ENCODE results near the gene CBX6. TPM values are rescaled to one million over a fixed set of nuclear protein-coding genes. Genes with fewer than 3 reads are reported as not detected.

Gene CBX6
- total RNA-seq, 1 donor from 2014 or later = 159 TPM

- H3K4me1 ChIP-seq = peaks cover 0 to under 1% of the 10 kb centered on the region in 2 donors
- intact Hi-C loops (cut with DNase I) = no loop called here
- H3K27me3 ChIP-seq = no peaks in the 10 kb centered on the region
- no peak for DNase-seq (ENCODE audit: low spot score in 2 of 2)
- no peaks in the 10 kb centered on the region for H3K36me3 ChIP-seq
- no peak for TF ChIP-seq CTCF (IDR thresholded peaks at IDR 0.05)
- no peak overlapping the region for H3K27ac ChIP-seq
- H3K9me3 ChIP-seq = no peaks in the 10 kb centered on the region
- no peak overlapping the region for H3K4me3 ChIP-seq
Observed at GRCh38 chr22:38850941-38851849, 20.8 kb downstream of the CBX6 start.

- H3K27ac ChIP-seq = no peak overlapping the region
- H3K9me3 ChIP-seq = no peaks in the 10 kb centered on the region
- H3K36me3 ChIP-seq = no peaks in the 10 kb centered on the region
- peaks cover 0 to 9% of the 10 kb centered on the region in 2 donors for H3K4me1 ChIP-seq
- no peak for TF ChIP-seq CTCF (IDR thresholded peaks at IDR 0.05)
- intact Hi-C loops (cut with DNase I) = no loop called here
- no peak for DNase-seq (ENCODE audit: low spot score in 2 of 2)
- no peak overlapping the region for H3K4me3 ChIP-seq
- H3K27me3 ChIP-seq = no peaks in the 10 kb centered on the region
Observed at GRCh38 chr22:38850399-38850798, 21.6 kb downstream of the CBX6 start.

DNA sequence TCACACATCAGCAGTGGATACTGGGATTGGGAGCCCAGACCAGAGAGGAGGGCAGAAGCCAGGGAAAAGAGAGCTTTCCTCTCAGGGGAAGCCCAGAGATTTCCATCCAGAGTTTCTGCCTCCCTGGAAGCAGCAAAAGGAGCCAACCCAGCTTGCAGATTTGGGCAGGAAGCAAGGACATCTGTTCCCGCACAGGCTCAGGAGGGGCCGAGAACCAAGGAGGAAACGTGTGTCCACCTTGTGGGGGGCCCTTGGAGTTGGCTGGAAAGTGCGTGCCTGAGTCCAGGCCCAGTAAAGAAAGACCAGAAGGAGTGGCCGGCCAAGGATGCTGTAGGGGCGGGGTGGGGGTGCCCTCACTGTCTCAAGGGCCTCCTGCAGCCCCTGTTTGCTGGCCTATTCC, 22.2 kb downstream of the CBX6 start:
- DNase-seq (ENCODE audit: low spot score in 2 of 2) = no peak
- intact Hi-C loops (cut with DNase I) = no loop called here
- Histone ChIP-seq H3K27ac (no peak overlapping the region), H3K4me3 (no peak overlapping the region), H3K9me3 (no peaks in the 10 kb centered on the region), H3K27me3 (no peaks in the 10 kb centered on the region), H3K36me3 (no peaks in the 10 kb centered on the region), H3K4me1 (peaks cover 0 to 12% of the 10 kb centered on the region in 2 donors)
- no peak for TF ChIP-seq CTCF (IDR thresholded peaks at IDR 0.05)

- no peak for TF ChIP-seq CTCF (IDR thresholded peaks at IDR 0.05)
- no peaks in the 10 kb centered on the region for H3K27me3 ChIP-seq
- intact Hi-C loops (cut with DNase I) = no loop called here
- no peak overlapping the region for H3K4me3 ChIP-seq
- no peaks in the 10 kb centered on the region for H3K9me3 ChIP-seq
- H3K36me3 ChIP-seq = no peaks in the 10 kb centered on the region
- H3K27ac ChIP-seq = peak overlapping the region; percentile 88 to 92
- H3K4me1 ChIP-seq = peaks cover 0 to 29% of the 10 kb centered on the region in 2 donors
- no peak for DNase-seq (ENCODE audit: low spot score in 2 of 2)
Observed at GRCh38 chr22:38846412-38846811, 25.6 kb downstream of the CBX6 start.

- TF ChIP-seq CTCF (IDR thresholded peaks at IDR 0.05) = no peak
- Histone ChIP-seq H3K27ac (peak overlapping the region; percentile 88 to 92), H3K27me3 (no peaks in the 10 kb centered on the region)
Observed at GRCh38 chr22:38845004-38845740, 26.8 kb downstream of the CBX6 start.

More at GRCh38 chr22:38845004-38845740, 26.8 kb downstream of the CBX6 start:
- intact Hi-C loops (cut with DNase I) = no loop called here
- no peak for DNase-seq (ENCODE audit: low spot score in 2 of 2)
- H3K9me3 ChIP-seq = no peaks in the 10 kb centered on the region
- no peak overlapping the region for H3K4me3 ChIP-seq
- no peaks in the 10 kb centered on the region for H3K36me3 ChIP-seq
- peaks cover 0 to 29% of the 10 kb centered on the region in 2 donors for H3K4me1 ChIP-seq
